HepG2 (cell line): ENCODE measurements around the gene TMEM108. TPM values are rescaled to one million over a fixed set of nuclear protein-coding genes. Genes with fewer than 3 reads are reported as not detected.
A peak's percentile ranks its signal among the peaks of the same experiment; 100 is the strongest.

Experiments
- ATAC-seq: fragments of 200-7000 bp; cut with Tn5 transposase; 3 replicates; pipeline ENCODE4 v1.9.1; 2020; ENCODE audit warnings: mild to moderate bottlenecking, moderate library complexity
- BruUV-seq: library from RNA; stranded (reverse); fragments of 400-500 nt; replicated peaks from 2 replicates; lab custom pipeline; 2021; lab: Mats Ljungman, UMichigan
- CTCF ChIA-PET: fragments of 300-600 bp; formaldehyde crosslinking; extraction: SDS; loops from one replicate; lab custom pipeline; 2021; ENCODE audit warnings: low total read pairs, inconsistent platforms, low intra/inter-chr PET ratio; lab: Yijun Ruan, JAX
- POLR2A ChIA-PET: fragments of 350-600 bp; sonication (Branson Sonifier 250); formaldehyde crosslinking; loops from one replicate; lab custom pipeline; 2020; ENCODE audit warnings: antibody characterized with exemption, inconsistent platforms; lab: Yijun Ruan, JAX
- DNase-seq: peaks from one replicate; pipeline ENCODE4 v3.0.0-alpha.2; 2015; ENCODE audit warnings: low spot score
- FAIRE-seq: peaks from 3 replicates; lab custom pipeline; 2011; peaks lifted over from hg19 to GRCh38; lab: Jason Lieb, UNC
- H2AFZ ChIP-seq: one replicate; pipeline ENCODE4 v1.6.1; 2011; ENCODE audit warnings: low read length, inconsistent platforms
- H3K27ac ChIP-seq: fragments of 300-600 bp; 3 replicates; pipeline ENCODE4 v1.8.0; 2011; ENCODE audit warnings: mixed run types, mild to moderate bottlenecking, mixed read lengths, low read length, inconsistent platforms; ENCODE audit not compliant: insufficient read depth; ENCODE audit errors: extremely low read length
- H3K27me3 ChIP-seq, 2 experiments: fragments of 200-600 bp in 1 of 2; 2 replicates in 1 of 2; 3 replicates in 1 of 2; pipeline versions ENCODE4 v1.6.0 to v1.8.0; 2011; ENCODE audit warnings: low read length in 2 of 2, mild to moderate bottlenecking in 2 of 2, moderate library complexity in 2 of 2, inconsistent platforms in 1 of 2; ENCODE audit not compliant: insufficient read depth in 2 of 2, control insufficient read depth in 1 of 2
- H3K36me3 ChIP-seq, 2 experiments: fragments of 200-600 bp in 1 of 2; replicated peaks in 1 of 2; 2 replicates in 1 of 2; 3 replicates in 1 of 2; pipeline versions ENCODE4 v1.5.1 to v1.8.0; 2011; ENCODE audit warnings: low read length in 2 of 2, inconsistent platforms in 1 of 2; ENCODE audit not compliant: insufficient read depth in 2 of 2, control insufficient read depth in 1 of 2
- H3K4me1 ChIP-seq: 2 replicates; pipeline ENCODE4 v1.5.1; 2012; ENCODE audit warnings: low read length, inconsistent platforms; ENCODE audit not compliant: insufficient read depth
- H3K4me2 ChIP-seq: 2 replicates; pipeline ENCODE4 v1.6.0; 2011; ENCODE audit warnings: low read depth, low read length, inconsistent platforms
- H3K4me3 ChIP-seq, 3 experiments: fragments of 200-600 bp in 1 of 3; sonication (generic), shearing (Covaris generic) in 1 of 3; replicated peaks in 1 of 3; 2 replicates each; pipeline ENCODE4 v1.5.1; 2011 to 2016; ENCODE audit warnings: low read length in 3 of 3, inconsistent platforms in 2 of 3, low read depth in 2 of 3, mild to moderate bottlenecking in 2 of 3, control low read depth in 1 of 3, mixed read lengths in 1 of 3; ENCODE audit not compliant: insufficient read depth in 1 of 3
- H3K79me2 ChIP-seq: one replicate; pipeline ENCODE4 v1.6.1; 2011; ENCODE audit warnings: low read length, inconsistent platforms; ENCODE audit not compliant: insufficient read depth
- H3K9ac ChIP-seq: 2 replicates; pipeline ENCODE4 v1.6.0; 2011; ENCODE audit warnings: mild to moderate bottlenecking, low read depth, low read length, inconsistent platforms; ENCODE audit not compliant: insufficient read depth
- H3K9me3 ChIP-seq: 2 replicates; pipeline ENCODE4 v1.5.1; 2012; ENCODE audit warnings: mild to moderate bottlenecking, low read length
- H4K20me1 ChIP-seq: 2 replicates; pipeline ENCODE4 v1.6.0; 2011; ENCODE audit warnings: inconsistent platforms, mild to moderate bottlenecking, low read length, moderate library complexity; ENCODE audit not compliant: insufficient read depth
- ARID2 ChIP-seq: sonication (generic); formaldehyde crosslinking; IDR thresholded peaks from 2 replicates; pipeline ENCODE4 v1.8.1; 2022; ENCODE audit warnings: mild to moderate bottlenecking, missing genetic modification reagents, borderline replicate concordance
- CCDC6 ChIP-seq: sonication (generic); formaldehyde crosslinking; IDR thresholded peaks from 2 replicates; pipeline ENCODE4 v1.8.1; 2022; ENCODE audit warnings: mild to moderate bottlenecking, missing genetic modification reagents, moderate library complexity
- EP300 ChIP-seq, 3 experiments: sonication (generic) in 1 of 3; formaldehyde crosslinking in 1 of 3; IDR thresholded peaks; 2 replicates each; pipeline versions ENCODE4 v1.5.1 to v1.6.1; 2011 to 2020; ENCODE audit warnings: low read depth in 2 of 3, low read length in 2 of 3, borderline replicate concordance in 1 of 3, improper control_type of control experiment in 1 of 3, mild to moderate bottlenecking in 1 of 3, missing genetic modification reagents in 1 of 3, moderate library complexity in 1 of 3
- FOSL2 ChIP-seq: sonication (generic); formaldehyde crosslinking; IDR thresholded peaks from 2 replicates; pipeline ENCODE4 v1.4.0; 2020; ENCODE audit warnings: missing genetic modification reagents
- FOXA3 ChIP-seq: IDR thresholded peaks from 2 replicates; pipeline ENCODE4 v1.6.1; 2016; ENCODE audit warnings: missing genetic modification reagents, missing compliant biosample characterization
- GABPA ChIP-seq, 2 experiments: IDR thresholded peaks; 2 replicates each; pipeline ENCODE4 v1.6.1; 2011 to 2016; ENCODE audit warnings: low read depth in 2 of 2, low read length in 1 of 2, missing biosample characterization in 1 of 2, missing genetic modification characterization in 1 of 2
- HNRNPK ChIP-seq: fragments of 200-400 bp; formaldehyde crosslinking; IDR thresholded peaks from 2 replicates; pipeline ENCODE4 v1.6.1; 2018; ENCODE audit warnings: low read length, low read depth, moderate library complexity, mild to moderate bottlenecking; ENCODE audit not compliant: poor library complexity, severe bottlenecking
- HOXA5 ChIP-seq: sonication (generic); formaldehyde crosslinking; IDR thresholded peaks from 2 replicates; pipeline ENCODE4 v1.4.0; 2020; ENCODE audit warnings: missing genetic modification reagents
- MTERF4 ChIP-seq: sonication (generic); formaldehyde crosslinking; IDR thresholded peaks from 2 replicates; pipeline ENCODE4 v1.8.0; 2023; ENCODE audit warnings: mild to moderate bottlenecking, missing genetic modification reagents
- REXO4 ChIP-seq: sonication (generic); formaldehyde crosslinking; IDR thresholded peaks from 2 replicates; pipeline ENCODE4 v1.8.0; 2022; ENCODE audit warnings: missing genetic modification reagents, mild to moderate bottlenecking, borderline replicate concordance
- SCMH1 ChIP-seq: sonication (generic); formaldehyde crosslinking; IDR thresholded peaks from 2 replicates; pipeline ENCODE4 v1.9.0; 2021; ENCODE audit warnings: missing genetic modification reagents, mild to moderate bottlenecking, borderline replicate concordance
- SOX13 ChIP-seq, 3 experiments: fragments of 450-650 bp in 1 of 3; sonication (generic) in 1 of 3; formaldehyde crosslinking in 1 of 3; IDR thresholded peaks in 2 of 3; conservative IDR thresholded peaks in 1 of 3; 2 replicates each; pipeline versions ENCODE4 v1.5.0 to v1.6.1; 2016 to 2020; ENCODE audit warnings: antibody characterized with exemption in 1 of 3, mild to moderate bottlenecking in 1 of 3, missing compliant biosample characterization in 1 of 3, missing genetic modification reagents in 1 of 3, moderate library complexity in 1 of 3
- SRSF4 ChIP-seq: fragments of 200-400 bp; formaldehyde crosslinking; IDR thresholded peaks from one replicate; pipeline ENCODE4 v1.6.1; 2018; ENCODE audit warnings: mild to moderate bottlenecking, low read depth, low read length, moderate library complexity; ENCODE audit not compliant: poor library complexity, severe bottlenecking
- ZFX ChIP-seq: sonication (generic); formaldehyde crosslinking; IDR thresholded peaks from 2 replicates; pipeline ENCODE4 v1.4.0; 2020; ENCODE audit warnings: mild to moderate bottlenecking, low read depth, missing genetic modification reagents, moderate library complexity
- ZNF207 ChIP-seq: fragments of 450-650 bp; IDR thresholded peaks from 2 replicates; pipeline ENCODE4 v1.6.1; 2016; ENCODE audit warnings: antibody characterized with exemption, borderline replicate concordance
- ZNF343 ChIP-seq: sonication (generic); formaldehyde crosslinking; IDR thresholded peaks from 2 replicates; pipeline ENCODE4 v1.4.0; 2020; ENCODE audit warnings: mild to moderate bottlenecking, missing genetic modification reagents
- ZNF562 ChIP-seq: sonication (generic); formaldehyde crosslinking; IDR thresholded peaks from 2 replicates; pipeline ENCODE4 v1.8.0; 2022; ENCODE audit warnings: missing genetic modification reagents, borderline replicate concordance
- ZNF879 ChIP-seq: sonication (generic); formaldehyde crosslinking; IDR thresholded peaks from 2 replicates; pipeline ENCODE4 v1.8.1; 2023; ENCODE audit warnings: missing genetic modification reagents
- WGBS: methylation state at CpG from one replicate; pipeline ENCODE4 v1.1.6; 2017; ENCODE audit warnings: low lambda C conversion rate; 5-methylcytosine and 5-hydroxymethylcytosine counted together
- in situ Hi-C: cut with HindIII; loops from 2 replicates; pipeline ENCODE4 v1.10.0; 2017; ENCODE audit warnings: low pct_unique_long_range_greater_than_20kb; ENCODE audit not compliant: extremely low pct_ligation_motif_present
- intact Hi-C: fragments of 100-400 bp; cut with micrococcal nuclease; formaldehyde crosslinking; loops from one replicate; pipeline ENCODE4 v1.10.0; 2022; ENCODE audit not compliant: unreplicated experiment
- polyA plus RNA-seq, 8 experiments: library from polyadenylated mRNA; depleted of rRNA in 3 of 8; stranded (reverse) in 7 of 8; unstranded in 1 of 8; fragments of >200 nt; fragmentation: Illumina TruSeq in 4 of 8; extraction: Trizol in 4 of 8; gene quantifications; 2 replicates each; pipeline versions ENCODE4 v1.2.1 to v1.2.3, GENCODE V29; 2011 to 2016; ENCODE audit warnings: low read depth in 4 of 8, missing spikeins in 1 of 8, mixed read lengths in 1 of 8; ENCODE audit not compliant: insufficient read depth in 1 of 8
- total RNA-seq, 5 experiments: library from RNA; depleted of rRNA; stranded (reverse); fragments of >200 nt; fragmentation: Illumina TruSeq; extraction: Trizol; gene quantifications; 2 replicates each; pipeline ENCODE4 v1.2.3, GENCODE V29; 2016; ENCODE audit warnings: low read depth in 1 of 5
- TF ChIP-seq, protein P1 (sequence below): sonication (generic); formaldehyde crosslinking; IDR thresholded peaks from 2 replicates; pipeline ENCODE4 v1.8.1; 2023; ENCODE audit warnings: mild to moderate bottlenecking, moderate library complexity, missing genetic modification reagents
- TF ChIP-seq, protein P2 (sequence below): sonication (generic); formaldehyde crosslinking; IDR thresholded peaks from 2 replicates; pipeline ENCODE4 v1.8.1; 2023; ENCODE audit warnings: mild to moderate bottlenecking, missing genetic modification reagents, borderline replicate concordance

Gene TMEM108
- total and polyA plus RNA-seq, 2 of the 13 experiments (the other 11 are each of a cell fraction or from before 2014, with no cell fraction given), result not detected

- TF ChIP-seq FOXA3 (CRISPR knock-in tag), result peak; percentile 73; the same call in 1 of the 2 replicates
- TF ChIP-seq HNRNPK, result no peak
- no peak for TF ChIP-seq SOX13 (IDR thresholded peaks at IDR 0.05)
- TF ChIP-seq SOX13 (CRISPR knock-in tag; conservative IDR thresholded peaks at IDR 0.05 in 1 of 2, IDR thresholded peaks at IDR 0.05 in 1 of 2), result peak in 1 of 2 experiments; percentile 73; a peak in 2 of 4 replicates
- TF ChIP-seq EP300 (IDR thresholded peaks at IDR 0.05; ENCODE audit: low read depth in 2 of 2, low read length in 2 of 2), result 0 out of 4 replicates have a peak, but pooled peaks of 1 of the 2 experiments have one; percentile 33
- TF ChIP-seq EP300 (CRISPR knock-in tag; IDR thresholded peaks at IDR 0.05; ENCODE audit: borderline replicate concordance), result no peak
- TF ChIP-seq, all 625 proteins: peak for 15
These were observed 405.6 kb downstream of the TMEM108 start (continued) for GRCh38 chr3:133443649-133444422.

- Histone ChIP-seq H3K9ac (no peak overlapping the region), H3K79me2 (no peaks in the 10 kb centered on the region), H3K27me3 (no peaks in the 10 kb centered on the region), H3K27ac (no peak overlapping the region), H4K20me1 (no peaks in the 10 kb centered on the region), H2AFZ (no peak overlapping the region), H3K36me3 (no peaks in the 10 kb centered on the region), H3K4me2 (no peak overlapping the region), H3K9me3 (no peaks in the 10 kb centered on the region), H3K4me3 (no peak overlapping the region), H3K4me1 (peaks cover 31% of the 10 kb centered on the region)
- CTCF ChIA-PET, result no interaction called here
- 67% methylated on average over 4 of the region's 4 CpGs for WGBS
- no peak for DNase-seq
- intact Hi-C loops, result loop anchor here (5.0 kb wide), 1 partner anchor 133 kb away; no protein-coding TSS in a partner anchor
- ATAC-seq, result no peak
- FAIRE-seq, result no peak
- POLR2A ChIA-PET, result no interaction called here
- in situ Hi-C loops, result no loop called here
- no TSS peak for BruUV-seq
- TF ChIP-seq, protein P1, sequence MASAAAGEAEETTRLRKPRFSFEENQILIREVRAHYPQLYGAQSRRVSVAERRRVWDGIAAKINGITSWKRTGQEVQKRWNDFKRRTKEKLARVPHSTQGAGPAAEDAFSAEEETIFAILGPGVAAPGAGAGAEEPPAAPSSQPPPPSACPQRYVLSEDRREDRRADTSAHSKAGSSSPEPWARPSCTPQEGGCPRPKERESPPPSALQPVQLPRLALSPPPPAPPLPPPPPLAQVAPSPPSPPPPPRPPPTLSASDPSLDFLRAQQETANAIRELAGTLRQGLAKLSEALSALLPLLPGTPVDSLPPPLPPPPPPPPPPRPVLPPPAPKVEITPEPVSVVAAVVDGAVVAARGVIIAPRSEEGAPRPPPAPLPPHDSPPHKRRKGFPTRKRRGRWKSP (CRISPR knock-in tag), result no peak
- TF ChIP-seq REXO4 (CRISPR knock-in tag) (no peak), FOSL2 (CRISPR knock-in tag) (no peak), ZNF879 (CRISPR knock-in tag) (no peak), ZFX (no peak), MTERF4 (CRISPR knock-in tag) (no peak), ZNF207 (no peak), HOXA5 (CRISPR knock-in tag) (no peak), CCDC6 (no peak), GABPA (IDR thresholded peaks at IDR 0.05; ENCODE audit: low read depth, low read length) (no peak), GABPA (CRISPR knock-in tag; IDR thresholded peaks at IDR 0.05; ENCODE audit: low read depth) (no peak), ZNF343 (CRISPR knock-in tag) (no peak), ARID2 (CRISPR knock-in tag) (no peak), SRSF4 (no peak), ZNF562 (CRISPR knock-in tag) (no peak), SCMH1 (CRISPR knock-in tag) (no peak)
- TF ChIP-seq, protein P2, sequence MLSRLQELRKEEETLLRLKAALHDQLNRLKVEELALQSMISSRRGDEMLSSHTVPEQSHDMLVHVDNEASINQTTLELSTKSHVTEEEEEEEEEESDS, result no peak
These were observed 406.2 kb downstream of the TMEM108 start for GRCh38 chr3:133444423-133444774.
